GM19035 (cell line): ENCODE results near the gene ARHGEF26.

Experiments used
- ATAC-seq: cut with Tn5 transposase; IDR thresholded peaks from one replicate; pipeline ENCODE4 v1.9.1; 2021; ENCODE audit not compliant: unreplicated experiment

ARHGEF26 gene

DNA sequence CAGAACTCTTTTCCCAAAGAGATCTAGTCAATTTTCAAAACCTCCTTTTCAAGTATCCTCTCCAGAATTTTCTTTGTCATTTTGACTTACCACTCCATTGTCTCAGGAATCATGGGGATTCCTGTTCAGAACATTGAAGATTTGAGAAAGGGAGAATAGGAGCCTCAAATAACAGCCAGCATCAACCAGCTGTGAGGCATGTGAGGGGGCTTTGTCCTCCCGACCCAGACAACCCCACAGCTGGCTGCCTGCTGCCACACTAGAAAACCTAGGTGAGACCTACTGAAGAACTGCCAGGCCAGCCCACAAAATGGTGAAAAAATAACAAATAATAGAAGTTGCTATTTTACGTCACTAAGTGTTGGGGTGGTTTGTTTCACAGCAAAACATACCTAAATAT lies 5.9 kb upstream of the ARHGEF26 start:
- no peak for ATAC-seq

DNA sequence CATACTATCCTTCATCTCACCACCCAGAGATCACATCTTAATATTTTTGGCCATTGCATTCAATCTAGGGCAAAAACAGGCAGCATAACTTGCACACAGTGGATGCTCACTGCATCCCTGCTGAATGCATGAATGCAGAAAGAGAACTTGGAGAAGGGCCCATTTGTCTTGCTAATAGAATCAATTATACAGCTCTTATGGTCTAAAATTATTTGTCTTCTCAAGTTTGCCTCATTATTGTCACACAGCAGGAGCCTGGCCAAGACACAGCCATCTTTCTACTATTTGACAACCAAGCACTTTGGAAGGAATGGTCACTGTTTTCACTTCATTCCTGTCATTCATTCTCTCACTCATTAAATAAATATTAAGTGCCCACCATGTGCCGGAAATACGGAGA lies 1.2 kb upstream of the ARHGEF26 start:
- ATAC-seq: no peak

DNA sequence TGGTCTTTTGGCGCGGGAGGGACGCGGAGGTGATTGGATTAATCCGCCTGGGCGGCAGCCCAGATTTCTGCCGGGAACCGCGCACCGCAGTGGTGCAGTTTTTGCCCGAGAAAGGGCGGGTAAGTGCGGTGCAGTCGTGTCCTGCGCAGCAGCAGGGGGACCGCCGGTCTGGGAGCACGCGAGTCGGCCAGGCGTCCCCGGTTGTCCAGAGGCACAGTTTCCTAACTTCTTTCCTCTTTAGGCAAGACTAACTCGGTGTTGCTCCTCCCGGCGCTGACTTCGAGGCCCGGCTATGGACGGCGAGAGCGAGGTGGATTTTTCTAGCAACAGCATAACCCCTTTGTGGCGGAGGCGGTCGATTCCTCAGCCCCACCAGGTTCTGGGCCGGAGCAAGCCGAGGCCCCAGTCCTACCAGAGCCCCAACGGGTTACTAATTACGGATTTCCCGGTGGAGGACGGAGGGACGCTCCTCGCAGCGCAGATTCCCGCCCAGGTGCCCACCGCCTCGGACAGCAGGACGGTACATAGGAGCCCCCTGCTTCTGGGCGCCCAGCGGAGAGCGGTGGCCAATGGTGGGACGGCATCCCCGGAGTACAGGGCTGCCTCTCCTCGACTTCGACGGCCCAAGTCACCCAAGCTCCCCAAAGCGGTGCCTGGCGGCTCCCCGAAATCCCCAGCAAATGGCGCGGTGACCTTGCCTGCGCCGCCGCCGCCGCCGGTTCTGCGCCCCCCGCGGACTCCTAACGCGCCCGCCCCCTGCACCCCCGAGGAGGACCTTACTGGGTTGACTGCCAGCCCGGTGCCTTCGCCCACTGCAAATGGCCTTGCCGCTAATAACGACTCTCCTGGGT lies 736 bp downstream of the ARHGEF26 start:
- ATAC-seq: peak; percentile 48

DNA sequence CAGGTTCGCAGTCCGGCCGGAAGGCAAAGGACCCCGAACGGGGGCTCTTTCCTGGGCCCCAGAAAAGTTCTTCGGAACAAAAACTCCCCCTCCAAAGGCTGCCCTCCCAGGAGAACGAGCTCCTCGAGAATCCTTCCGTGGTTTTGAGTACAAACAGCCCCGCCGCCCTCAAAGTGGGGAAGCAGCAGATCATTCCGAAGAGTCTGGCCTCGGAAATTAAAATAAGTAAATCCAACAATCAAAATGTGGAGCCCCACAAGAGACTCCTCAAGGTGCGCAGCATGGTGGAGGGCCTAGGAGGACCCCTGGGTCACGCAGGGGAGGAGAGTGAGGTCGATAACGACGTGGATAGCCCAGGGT lies 1.3 kb downstream of the ARHGEF26 start:
- no peak for ATAC-seq

DNA sequence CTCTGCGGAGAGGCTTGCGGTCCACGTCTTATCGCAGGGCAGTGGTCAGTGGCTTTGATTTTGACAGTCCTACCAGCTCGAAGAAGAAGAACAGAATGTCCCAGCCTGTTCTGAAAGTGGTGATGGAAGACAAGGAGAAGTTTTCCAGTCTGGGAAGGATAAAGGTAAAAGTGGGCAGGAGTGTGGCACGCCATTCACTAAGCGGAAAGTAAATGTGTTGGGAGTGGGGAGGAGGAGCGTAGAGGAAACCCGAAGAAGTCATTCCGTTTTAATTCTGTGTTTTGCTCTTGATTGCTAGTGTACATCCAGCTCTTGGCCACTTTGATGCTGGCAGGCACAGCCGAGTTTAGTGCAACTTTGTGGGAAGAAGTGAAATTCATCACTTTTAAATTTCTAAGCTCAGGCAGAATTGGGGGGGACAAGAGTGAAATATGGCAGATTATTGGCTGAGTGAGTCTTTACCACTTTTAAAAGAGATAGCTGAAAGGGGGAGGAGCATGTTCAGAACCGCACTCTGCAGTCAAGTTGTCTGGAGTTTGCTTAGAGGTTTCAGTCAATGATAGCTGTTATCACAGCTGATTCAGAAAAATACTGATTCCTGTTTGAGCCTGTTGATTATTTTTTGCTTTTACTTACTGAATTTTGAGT lies 1.8 kb downstream of the ARHGEF26 start:
- no peak for ATAC-seq

DNA sequence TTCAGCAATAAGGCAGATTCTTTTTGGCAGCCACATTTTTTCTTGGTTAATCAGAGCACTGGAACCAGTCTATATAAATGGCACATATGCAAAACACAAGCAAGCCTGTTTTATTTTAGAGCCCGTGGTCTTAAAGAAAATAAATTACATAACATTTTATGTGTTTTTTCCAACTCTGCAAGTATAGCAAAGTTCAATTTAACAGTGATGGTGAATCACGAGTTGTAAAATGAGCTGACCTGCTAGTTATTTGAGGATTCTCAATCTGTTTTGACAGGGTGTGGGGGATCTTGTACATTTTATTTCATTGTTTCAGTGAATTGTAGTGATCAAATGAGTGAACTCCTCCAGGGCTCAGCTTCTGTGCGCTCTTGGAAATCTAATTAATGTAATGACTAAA lies 2.7 kb downstream of the ARHGEF26 start:
- ATAC-seq: no peak

DNA sequence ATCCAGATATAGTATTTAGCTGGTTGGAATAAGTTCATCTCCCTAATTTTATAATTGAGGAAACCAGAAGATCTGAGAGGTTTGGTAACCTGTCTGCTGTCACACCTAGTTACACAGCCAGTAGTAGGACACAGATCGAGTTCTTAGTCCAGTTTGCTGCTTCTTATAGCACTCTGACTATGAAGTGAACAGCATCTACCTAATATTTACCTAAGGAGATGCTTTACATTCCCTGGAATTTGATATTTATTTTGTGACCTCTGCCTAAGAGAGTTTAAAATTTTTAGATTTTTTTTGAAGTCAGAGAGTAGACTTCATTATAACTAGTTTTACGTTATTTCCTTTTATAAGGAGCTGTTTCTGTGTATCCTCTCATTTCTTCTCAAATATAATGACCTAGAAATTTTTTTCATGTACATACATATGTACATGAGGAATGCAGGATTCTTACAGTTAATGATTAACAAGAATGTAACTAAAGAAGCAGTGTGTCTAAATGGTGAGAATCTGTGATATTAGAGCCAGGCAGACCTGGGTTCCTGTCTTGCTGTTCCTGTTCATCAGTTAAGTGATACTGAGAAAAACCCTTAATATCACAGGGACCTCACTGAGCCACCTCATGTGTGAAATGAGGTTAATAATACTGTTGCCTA lies 4.3 kb downstream of the ARHGEF26 start:
- ATAC-seq: no peak

DNA sequence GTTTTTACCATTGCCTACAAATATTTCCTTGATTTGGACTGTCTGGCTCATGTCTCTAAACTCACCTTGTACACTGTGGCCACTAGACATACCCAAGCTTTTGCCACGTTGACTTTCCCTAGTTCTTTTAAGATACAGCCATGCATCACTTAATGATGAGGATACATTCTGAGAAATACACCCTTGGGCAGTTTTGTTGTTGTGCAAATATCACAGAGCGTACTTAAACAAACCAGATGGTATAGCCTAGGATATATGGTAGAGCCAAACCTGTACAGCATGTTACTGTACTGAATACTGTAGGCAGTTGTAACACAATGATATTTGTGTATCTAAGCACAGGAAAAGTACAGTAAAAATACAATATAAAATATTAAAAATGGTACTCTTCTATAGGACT lies 5.5 kb downstream of the ARHGEF26 start:
- no peak for ATAC-seq

DNA sequence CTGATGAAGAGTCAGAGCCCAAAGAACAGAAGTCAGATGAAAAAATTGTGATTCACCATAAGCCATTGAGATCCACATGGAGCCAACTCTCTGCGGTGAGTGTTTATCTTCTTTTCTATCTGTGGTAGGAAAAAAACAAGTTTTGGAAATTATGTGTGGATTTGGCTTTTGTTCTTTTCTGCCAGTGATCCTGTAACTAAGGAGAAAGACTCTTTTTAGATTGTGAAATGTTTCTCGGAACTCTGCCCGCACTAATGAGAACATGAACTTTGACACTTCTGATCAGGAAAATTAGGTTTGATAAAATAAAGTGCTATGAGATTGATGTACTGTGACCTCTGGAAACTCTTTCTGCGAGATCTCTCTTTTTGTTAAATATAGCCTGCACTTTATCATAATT lies 8.4 kb downstream of the ARHGEF26 start:
- no peak for ATAC-seq

DNA sequence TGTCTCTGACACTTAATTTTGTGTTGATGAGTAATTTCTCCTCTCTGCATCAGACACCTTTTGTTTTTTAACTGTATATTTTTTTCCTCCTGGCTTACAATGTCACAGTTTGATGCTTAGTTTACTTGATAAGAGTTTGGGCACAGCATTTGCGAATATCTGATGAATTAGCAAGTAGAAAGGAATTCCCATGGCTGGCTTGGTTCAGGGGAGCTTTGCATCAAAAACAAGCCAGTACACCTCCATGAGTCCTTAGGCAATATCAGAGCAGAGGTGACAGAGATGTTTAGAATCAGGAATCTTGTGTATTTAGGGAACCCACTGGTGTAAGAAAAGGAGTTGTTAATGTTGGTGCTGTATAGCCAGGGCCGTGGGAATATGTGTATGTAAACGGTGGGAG lies 9.3 kb downstream of the ARHGEF26 start:
- ATAC-seq: no peak

DNA sequence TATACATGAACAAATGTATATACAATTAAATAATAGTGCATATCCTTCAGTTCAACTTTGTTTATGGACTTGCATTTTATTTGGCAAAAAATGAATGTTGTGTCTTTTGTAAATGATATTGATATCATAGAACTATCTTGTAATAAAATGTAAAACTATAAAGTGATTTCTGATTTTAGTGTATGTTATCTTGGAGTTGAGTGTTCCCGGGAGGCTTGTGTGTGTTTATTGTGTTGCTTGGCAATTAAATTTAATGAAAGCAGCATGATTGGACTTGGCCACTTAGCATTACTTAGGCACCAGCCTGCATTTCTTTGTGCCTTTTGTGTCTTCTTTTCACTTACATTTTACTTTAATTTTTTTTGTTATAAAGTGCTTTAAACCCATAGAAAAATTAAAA lies 10.6 kb downstream of the ARHGEF26 start:
- ATAC-seq: no peak

DNA sequence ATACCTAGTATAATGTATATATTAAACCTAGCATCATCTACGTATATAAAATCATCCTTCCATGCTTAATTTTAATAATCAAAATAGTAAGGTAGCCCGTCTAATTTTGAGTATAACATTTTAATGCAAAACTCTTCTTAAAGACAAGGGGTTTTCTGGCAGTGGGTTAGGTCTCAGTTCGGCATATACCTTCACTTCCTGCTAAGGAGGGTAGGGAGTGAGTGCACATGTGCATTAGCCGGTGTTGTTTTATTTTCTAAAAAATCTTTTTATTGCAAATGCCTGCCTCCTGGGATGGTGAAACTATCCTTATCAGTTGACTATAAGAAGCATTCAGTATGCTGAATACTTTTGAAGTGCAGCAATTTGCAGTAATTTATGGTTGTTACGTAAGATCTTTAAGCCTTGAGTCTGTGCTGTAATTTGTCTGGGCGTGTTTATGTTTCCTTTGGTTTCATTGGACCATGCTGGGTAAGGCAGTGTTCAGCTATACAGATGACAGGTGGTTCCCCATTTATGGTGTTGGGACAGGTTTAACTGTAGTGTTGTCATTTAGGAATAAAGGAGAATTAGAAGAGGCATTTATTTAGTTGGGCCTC lies 11.7 kb downstream of the ARHGEF26 start:
- no peak for ATAC-seq

DNA sequence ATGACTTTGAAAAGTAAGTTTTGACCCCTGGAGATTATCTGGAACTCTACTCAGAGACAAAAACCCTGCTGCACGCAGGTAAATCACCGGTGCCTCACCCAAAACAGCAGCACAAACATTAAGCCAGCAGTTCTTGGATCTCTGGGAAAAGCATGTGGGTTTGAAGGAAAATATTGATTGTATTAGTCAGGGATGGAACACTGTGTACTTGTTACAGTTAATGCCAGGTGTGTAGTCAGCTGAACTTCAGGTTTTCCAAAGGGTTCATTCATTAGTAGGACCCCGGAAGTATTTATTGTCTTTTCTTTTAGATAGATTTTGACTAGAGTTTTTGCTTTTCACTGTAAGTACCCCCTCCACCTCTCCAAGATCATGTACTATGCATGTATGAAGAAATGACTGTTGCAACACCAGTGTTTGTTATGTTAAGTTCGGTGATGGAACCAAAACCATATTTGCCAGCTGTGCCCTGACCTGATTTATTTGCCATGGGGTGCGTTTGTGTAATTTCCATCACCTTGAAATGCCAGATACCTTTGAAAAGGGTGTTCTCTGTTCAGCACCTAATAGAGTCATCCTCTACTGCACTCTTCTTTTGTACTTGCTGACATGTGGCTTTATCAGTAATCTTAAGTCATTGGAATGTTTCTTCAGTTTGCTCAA lies 14.5 kb downstream of the ARHGEF26 start:
- no peak for ATAC-seq

DNA sequence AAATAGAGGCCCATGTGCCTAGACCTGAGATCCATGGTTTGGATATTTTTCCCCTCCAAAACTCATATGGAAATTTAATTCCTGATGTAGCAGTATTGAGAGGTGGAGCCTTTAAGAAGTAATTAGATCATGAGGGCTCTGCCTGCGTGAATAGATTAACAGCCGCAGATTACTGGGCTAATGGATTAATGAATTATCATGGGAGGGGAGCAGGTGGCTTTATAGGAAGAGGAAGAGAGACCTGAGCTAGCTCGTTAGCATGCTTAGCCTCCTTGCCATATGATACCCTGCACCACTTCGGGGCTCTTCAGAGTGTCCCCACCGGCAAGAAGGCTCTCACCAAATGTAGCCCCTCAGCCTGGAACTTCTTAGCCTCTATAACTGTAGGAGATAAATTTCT lies 15.8 kb downstream of the ARHGEF26 start:
- ATAC-seq: no peak

DNA sequence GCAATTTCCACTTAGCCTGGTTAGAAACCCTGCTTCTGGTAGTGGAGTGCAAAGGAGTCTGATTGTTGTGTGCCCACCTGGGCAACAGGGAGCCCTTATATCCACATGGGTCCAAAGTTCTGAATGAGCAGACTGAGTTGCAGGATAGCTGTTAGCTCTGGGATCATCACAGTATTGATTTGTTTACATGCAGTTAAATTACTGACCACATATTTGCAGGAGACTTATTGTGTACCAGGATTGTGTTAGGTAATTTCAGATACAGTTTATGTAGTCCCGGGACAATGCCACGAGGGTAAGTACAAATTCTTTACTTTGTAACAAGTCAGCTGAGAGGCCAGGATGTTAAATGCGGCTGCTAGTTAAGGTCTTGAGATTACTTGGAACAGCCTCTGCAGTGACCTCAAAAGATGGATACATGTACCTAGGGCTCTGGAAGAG lies 18.8 kb downstream of the ARHGEF26 start:
- no peak for ATAC-seq

DNA sequence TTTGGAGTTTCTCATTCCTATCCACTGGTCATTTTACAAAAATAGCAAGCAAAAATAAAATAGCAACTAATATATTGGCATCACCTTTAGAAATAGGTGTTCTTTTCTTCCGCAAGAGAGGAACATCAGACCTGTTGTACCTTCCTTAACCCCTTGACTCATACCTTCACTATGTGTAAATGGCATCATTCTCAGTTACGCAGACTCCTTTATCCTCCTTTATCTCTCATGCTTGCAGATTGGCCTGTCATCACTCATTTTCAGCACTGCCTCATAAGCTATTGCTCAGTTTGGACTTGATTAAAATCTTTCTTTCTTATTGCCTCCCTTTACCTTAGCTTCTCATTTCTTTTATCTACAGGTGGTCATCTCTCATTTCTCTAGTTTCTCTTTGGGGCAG lies 21.4 kb downstream of the ARHGEF26 start:
- no peak for ATAC-seq

DNA sequence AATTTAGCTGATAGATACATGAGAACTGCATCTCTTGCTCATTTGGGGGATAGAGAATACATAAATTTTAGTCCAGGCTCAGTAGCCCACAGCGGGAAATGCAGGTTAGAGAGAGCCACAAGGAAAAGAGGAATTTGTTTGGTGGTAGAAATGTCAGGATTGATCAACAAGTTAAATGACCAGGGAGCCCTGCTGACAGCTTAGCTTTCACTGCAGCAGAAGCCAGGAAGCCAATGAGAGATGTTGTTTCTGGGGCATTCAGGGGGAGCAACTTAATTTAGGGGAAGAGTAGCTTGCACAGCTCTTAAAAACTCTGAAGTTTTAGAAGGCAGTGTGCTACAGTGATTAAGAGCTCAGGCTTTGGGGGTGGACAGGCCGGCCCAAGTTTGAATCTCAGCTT lies 22.7 kb downstream of the ARHGEF26 start:
- ATAC-seq: no peak

DNA sequence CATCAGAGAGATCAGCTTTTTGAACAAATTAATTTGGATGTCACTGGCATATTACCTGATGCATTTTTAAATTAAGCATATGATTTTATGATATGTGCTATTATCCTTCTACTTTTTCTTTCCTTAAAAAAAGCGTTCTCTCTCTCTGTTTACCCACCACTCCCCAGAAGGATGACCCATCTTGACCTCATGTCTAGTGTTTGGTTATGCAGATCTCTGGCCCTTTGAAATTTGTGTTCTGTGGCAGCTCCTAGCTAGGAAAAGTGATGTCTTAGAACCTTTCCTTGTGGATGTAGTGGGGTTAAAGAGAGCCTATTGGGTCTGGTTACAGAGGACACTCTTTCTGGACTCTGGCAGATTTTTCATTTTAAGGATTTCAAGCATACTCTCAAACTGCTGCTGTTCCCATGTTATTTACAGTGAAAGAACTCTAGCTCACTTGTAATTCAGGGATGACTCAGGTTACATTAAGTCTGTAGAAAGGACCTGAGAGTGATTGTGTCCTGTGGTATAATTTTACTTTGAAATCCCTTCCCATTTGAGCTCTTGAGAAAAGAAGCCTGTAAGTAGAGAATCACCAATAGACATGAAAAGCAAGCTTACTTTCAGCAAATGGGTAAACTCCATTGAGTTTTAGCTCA lies 23.8 kb downstream of the ARHGEF26 start:
- no peak for ATAC-seq

DNA sequence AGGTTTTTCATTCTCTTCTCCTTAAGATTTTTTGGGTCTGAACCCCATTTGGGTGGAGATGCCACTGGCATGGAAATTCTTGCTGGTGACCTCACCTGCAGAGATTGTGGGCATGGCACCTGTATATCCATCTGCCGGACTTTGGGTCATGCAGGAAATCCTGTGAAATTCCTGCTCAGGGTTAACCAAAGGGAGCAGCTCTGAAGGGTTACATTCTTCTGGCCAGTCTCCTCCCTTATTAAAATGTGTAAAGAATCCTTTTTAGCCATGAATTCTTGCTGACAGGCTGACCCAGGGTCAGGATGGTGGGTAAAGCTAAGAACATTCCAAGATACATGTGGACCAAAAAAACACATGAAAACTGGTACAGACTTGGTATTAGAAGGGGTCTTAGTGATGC lies 27.4 kb downstream of the ARHGEF26 start:
- no peak for ATAC-seq

DNA sequence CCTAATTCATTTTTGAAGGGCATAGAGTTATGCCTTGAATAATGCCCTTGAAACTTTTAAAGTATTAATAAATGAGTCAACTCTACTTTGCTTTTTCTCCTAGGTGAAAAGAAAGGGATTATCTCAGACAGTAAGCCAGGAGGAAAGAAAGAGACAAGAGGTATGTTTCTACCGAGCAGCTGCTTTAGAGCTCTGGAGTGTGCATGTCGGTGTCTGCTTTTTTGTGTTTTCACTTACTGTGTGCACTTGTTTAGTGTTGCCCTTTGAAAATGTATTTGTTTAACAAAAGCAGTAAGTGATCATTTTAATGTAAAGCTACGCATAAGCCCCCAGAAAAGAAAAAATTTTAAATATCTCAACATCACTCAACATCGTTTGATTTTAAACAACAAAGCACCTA lies 28.1 kb downstream of the ARHGEF26 start:
- no peak for ATAC-seq

DNA sequence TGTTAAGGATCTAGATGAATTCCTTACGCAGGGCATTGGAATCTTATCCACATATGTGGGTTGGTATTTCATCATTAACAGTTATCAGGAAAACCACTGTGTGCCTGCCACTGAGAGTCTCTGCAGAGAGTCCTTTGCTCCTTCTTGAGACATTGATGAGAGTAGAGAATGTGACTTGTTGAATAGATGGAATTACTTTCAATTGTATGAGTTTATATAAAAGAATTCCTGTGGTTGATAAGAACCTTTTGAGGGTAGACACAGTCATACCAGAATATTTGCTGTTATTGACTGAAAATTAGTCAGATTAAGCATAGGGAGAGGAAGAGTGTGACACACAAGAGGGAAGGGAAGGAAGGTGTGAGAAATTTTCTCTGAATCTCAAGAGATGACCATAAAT lies 30.8 kb downstream of the ARHGEF26 start:
- ATAC-seq: no peak
